GM12872 (cell line): ENCODE results near the gene TK1.

ENCODE experiments used
- CTCF ChIP-seq: IDR thresholded peaks from 3 replicates; pipeline ENCODE4 v1.5.1; 2011; ENCODE audit warnings: low read depth, mild to moderate bottlenecking, low read length, moderate library complexity; ENCODE audit not compliant: insufficient read depth

Gene TK1

DNA sequence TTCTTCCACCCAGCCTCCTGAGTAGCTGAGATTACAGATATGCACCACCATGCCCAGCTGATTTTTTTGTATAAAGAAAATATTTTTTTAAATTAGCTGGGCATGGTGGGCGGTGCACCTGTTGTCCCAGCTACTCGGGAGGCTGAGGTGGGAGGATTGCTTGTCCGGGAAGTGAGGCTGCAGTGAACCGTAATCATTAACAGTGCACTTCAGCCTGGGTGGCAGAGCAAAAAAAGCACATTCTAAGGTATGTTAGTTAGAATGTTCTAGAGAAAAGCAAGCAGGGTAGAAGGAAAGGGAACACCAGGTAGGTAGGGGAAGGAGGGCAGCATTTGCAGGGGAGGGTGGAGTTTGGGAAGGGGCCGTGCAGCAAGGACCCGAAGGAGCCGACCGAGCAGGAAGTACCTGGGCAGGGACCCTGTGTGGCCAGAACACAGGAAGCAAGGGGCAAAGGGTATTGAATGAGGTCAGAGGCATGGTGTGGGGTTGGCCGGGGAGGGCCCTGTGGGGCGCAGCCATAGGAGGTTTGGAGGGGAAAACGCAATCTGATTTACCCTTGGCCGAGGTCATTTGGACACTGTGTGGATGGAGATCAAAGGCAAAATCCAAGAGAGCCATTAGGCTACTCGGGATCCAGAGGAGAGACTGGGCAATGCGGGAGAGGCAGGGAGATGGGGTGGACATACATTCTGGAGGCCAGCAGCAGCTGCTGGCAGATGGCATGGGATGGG lies 38.4 kb downstream of the TK1 start:
- TF ChIP-seq CTCF: no peak

DNA sequence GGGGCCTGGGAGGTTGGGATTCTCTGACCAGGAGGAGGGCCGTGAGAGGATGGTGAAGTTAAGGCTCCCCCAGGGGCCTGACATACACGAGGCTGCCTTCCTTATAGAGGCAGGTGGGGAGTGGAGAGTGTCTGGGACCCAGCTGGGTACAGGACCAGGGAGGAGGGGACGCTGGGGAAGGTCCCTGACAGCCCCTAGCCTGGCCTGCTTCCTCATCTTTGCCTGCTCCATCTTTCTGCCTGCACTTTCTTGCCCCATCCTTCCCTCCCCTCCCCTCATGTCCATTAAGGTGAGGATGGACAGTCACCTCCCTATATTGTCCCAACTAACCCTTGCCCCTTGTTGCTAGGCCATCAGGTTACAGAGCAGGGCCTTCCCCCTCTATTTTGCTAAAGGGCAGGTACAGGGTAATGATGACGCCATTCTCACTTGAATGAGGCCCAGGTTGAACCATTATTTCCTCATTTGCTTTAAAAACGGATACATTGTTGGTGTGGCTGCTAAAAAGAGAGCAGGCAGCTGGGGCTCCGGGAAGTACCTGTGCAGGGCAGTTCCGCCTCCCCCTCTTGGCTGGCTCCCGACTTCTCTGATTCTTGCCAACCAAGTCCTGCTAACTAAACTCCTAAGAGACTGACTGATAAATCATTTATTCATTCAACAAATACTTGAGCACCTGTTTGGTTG lies 39.4 kb downstream of the TK1 start:
- TF ChIP-seq CTCF: no peak

DNA sequence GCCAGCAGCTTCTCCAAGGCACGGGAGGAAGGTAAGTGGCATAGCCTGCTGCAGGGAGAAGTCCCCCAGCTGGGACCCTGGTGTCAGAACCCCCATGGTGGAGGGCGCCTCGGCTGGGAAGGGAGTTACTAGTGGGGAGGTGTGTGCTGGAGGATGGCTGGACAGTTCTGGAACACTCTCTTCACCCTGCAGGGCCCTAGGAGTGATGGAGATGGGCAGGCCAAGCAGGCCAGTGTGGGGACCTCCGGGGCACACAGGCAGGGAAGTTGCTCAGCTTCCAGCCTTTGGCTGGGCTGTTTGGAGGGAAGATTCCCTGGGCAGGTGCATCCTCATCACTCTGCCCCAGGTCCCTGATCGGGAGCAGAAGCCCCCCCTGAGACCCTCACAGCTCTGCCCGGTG lies 40.0 kb downstream of the TK1 start:
- no peak for TF ChIP-seq CTCF

DNA sequence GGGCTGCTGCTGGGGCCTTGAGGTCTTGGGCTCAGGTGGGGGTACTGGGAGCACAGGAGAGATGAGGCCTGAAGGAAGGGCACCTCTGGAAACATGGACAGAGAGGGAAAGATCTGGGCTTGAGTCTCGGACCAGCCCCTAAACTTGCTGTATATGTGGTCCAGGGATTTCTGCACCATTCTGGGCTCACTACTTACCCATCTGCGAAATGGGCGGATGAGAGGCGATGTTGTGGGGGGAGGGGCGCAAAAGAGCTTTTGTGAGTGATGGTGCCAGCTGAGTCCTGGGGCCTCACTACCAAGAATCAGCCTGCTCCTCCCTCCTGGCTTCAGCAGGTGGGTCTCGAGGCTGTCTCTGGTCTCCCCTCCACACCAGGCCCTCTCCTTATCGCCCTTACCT lies 40.4 kb downstream of the TK1 start:
- TF ChIP-seq CTCF: no peak

DNA sequence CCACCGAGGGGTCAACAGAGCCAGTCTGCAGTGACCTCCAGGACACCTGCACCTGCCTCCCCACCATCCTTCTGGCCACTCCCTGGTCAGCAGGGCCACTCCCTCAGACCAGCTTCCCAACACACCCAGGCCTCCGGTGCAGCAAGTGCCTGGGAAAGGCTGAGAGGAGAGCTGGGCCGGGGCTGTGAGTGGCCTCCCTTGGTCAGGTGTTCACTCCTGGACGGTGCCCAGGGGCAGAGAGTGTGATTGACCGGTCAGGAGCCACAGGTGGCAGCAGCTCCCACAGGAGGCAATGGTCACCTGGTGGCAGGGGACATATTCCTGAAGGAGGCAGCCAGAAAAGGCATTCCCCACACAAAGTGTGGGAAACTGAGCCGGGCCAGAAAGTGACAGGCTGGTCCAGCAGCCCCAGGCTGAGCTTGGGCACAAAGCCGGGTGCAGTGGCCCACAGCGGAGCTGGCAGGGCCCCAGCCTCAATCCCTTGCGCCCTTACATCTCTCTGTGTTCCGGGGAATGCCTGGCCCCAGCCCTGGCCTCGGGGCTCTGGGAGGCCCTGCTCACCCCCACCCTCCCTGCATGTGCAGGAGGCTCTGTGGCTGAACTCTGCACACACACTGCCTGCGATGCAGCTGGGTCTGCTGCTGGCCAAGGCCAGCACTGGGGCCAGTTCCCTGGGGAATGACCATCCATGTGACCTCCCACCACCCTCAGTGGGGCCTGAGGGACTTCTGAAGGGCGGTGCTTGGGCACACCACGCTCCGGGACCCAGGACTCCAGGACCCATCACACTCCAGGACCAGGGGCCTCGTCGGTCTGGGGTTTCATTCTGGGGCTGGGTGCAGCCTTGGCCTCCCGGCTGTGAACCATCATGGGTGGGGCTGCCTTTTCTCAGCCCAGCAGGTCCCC lies 41.9 kb downstream of the TK1 start:
- no peak for TF ChIP-seq CTCF

DNA sequence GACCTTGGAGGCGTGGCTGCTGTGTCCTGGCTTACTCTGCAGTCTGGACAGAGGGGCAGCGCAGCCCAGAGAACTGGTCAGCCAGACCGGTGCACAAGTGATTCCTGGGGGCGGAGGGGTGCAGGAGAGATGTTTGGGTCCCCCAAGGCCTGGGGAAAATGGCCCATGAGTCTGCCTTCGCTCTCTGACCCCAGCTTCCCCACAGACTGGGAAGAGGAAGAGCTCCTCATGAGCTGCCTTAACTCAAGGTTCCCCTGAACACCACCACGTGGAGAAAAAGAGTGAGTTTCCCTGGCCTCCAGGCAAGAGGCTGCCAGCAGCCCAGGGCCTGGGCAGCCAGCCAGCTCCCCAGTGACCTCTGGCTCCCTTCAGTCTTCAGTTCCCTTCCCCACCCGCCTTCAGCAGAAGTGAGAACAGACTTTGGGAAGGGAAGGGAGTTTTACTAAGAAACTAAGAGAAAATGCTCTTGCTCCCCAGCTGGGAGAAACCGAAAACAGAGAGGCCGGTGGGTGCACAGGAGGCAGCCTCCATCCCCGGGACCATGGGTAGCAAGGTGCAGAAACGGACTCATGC lies 42.6 kb downstream of the TK1 start:
- peak; percentile 16; the same call in 1 of the 3 replicates for TF ChIP-seq CTCF
